DOHH2 (cell line): Measurements from ENCODE around the gene MYO1D.

ENCODE experiments used
- H3F3A ChIP-seq: fragments of 200-600 bp; sonication (generic), shearing (Covaris generic); 2 replicates; pipeline ENCODE4 v1.6.0; 2016; ENCODE audit warnings: antibody characterized with exemption, mild to moderate bottlenecking; ENCODE audit not compliant: control insufficient read depth, insufficient read depth
- H3K27ac ChIP-seq: fragments of 200-600 bp; sonication (generic); 2 replicates; pipeline ENCODE4 v1.5.1; 2014; ENCODE audit warnings: low read depth, mild to moderate bottlenecking, low read length, moderate library complexity
- H3K27me3 ChIP-seq: fragments of 200-600 bp; sonication (generic); 2 replicates; pipeline ENCODE4 v1.6.1; 2014; ENCODE audit warnings: mild to moderate bottlenecking, low read length, mixed read lengths; ENCODE audit not compliant: control insufficient read depth
- H3K36me3 ChIP-seq: fragments of 200-600 bp; sonication (generic); 2 replicates; pipeline ENCODE4 v1.6.1; 2014; ENCODE audit warnings: mild to moderate bottlenecking, low read length, moderate library complexity, mixed read lengths; ENCODE audit not compliant: control insufficient read depth
- H3K4me1 ChIP-seq: fragments of 200-600 bp; sonication (generic); 2 replicates; pipeline ENCODE4 v1.6.1; 2014; ENCODE audit warnings: mild to moderate bottlenecking, low read length, mixed read lengths; ENCODE audit not compliant: control insufficient read depth
- H3K4me2 ChIP-seq: fragments of 200-600 bp; sonication (generic); 2 replicates; pipeline ENCODE4 v1.6.0; 2014; ENCODE audit warnings: mild to moderate bottlenecking, low read length, moderate library complexity
- H3K4me3 ChIP-seq: fragments of 200-600 bp; sonication (generic); 2 replicates; pipeline ENCODE4 v1.5.1; 2014; ENCODE audit warnings: mild to moderate bottlenecking, low read length, mixed read lengths
- H3K79me2 ChIP-seq: fragments of 200-600 bp; sonication (generic); 2 replicates; pipeline ENCODE4 v1.6.1; 2014; ENCODE audit warnings: mild to moderate bottlenecking, low read length, mixed read lengths; ENCODE audit not compliant: control insufficient read depth
- H3K9me2 ChIP-seq: fragments of 200-600 bp; sonication (generic); replicated peaks from 2 replicates; pipeline ENCODE4 v1.6.1; 2014; ENCODE audit warnings: mild to moderate bottlenecking, low read length, mixed read lengths; ENCODE audit not compliant: control insufficient read depth
- H3K9me3 ChIP-seq: fragments of 200-600 bp; sonication (generic); 2 replicates; pipeline ENCODE4 v1.6.1; 2014; ENCODE audit warnings: antibody characterized with exemption, low read length, mixed read lengths; ENCODE audit not compliant: control insufficient read depth, insufficient read depth
- H4K20me1 ChIP-seq: fragments of 200-600 bp; sonication (generic); 2 replicates; pipeline ENCODE4 v1.6.0; 2014; ENCODE audit warnings: low read depth, mild to moderate bottlenecking, antibody characterized with exemption, low read length, moderate library complexity; ENCODE audit not compliant: control insufficient read depth, insufficient read depth
- CTCF ChIP-seq: fragments of 200-600 bp; sonication (generic); IDR thresholded peaks from one replicate; pipeline ENCODE4 v1.5.1; 2014; ENCODE audit warnings: antibody characterized with exemption, mild to moderate bottlenecking, low read depth, low read length; ENCODE audit not compliant: poor library complexity, severe bottlenecking
- EZH2phosphoT487 ChIP-seq: fragments of 200-600 bp; sonication (generic); IDR thresholded peaks from 2 replicates; pipeline ENCODE4 v1.6.1; 2017; ENCODE audit warnings: borderline replicate concordance, mild to moderate bottlenecking, antibody characterized with exemption, low read length, moderate library complexity, mixed read lengths

The MYO1D gene

GRCh38 chr17:32907583-32907982, 30.7 kb upstream of the MYO1D start:
- H3K4me1 ChIP-seq: no peaks in the 10 kb centered on the region

GRCh38 chr17:32904891-32905290, 28.0 kb upstream of the MYO1D start:
- Histone ChIP-seq H3K79me2 (no peaks in the 10 kb centered on the region), H4K20me1 (no peaks in the 10 kb centered on the region), H3K9me2 (no peaks in the 10 kb centered on the region), H3K4me1 (no peaks in the 10 kb centered on the region), H3K4me2 (no peak overlapping the region), H3K27ac (no peak overlapping the region), H3K4me3 (no peak overlapping the region), H3F3A (no peaks in the 10 kb centered on the region; the same call in 1 of the 2 replicates), H3K27me3 (no peaks in the 10 kb centered on the region), H3K9me3 (no peaks in the 10 kb centered on the region; the same call in 1 of the 2 replicates), H3K36me3 (no peaks in the 10 kb centered on the region)
- no peak for TF ChIP-seq EZH2phosphoT487
- no peak for TF ChIP-seq CTCF

More at GRCh38 chr17:32907583-32907982, 30.7 kb upstream of the MYO1D start:
- no peaks in the 10 kb centered on the region for H3K36me3 ChIP-seq
- no peaks in the 10 kb centered on the region for H3K9me3 ChIP-seq
- H3K4me2 ChIP-seq: no peak overlapping the region
- no peaks in the 10 kb centered on the region for H3K79me2 ChIP-seq
- no peaks in the 10 kb centered on the region for H3K9me2 ChIP-seq
- H3F3A ChIP-seq: no peaks in the 10 kb centered on the region; the same call in 1 of the 2 replicates
- TF ChIP-seq CTCF (no peak), EZH2phosphoT487 (no peak)
- H3K27ac ChIP-seq: no peak overlapping the region
- H3K4me3 ChIP-seq: no peak overlapping the region
- H4K20me1 ChIP-seq: no peaks in the 10 kb centered on the region
- H3K27me3 ChIP-seq: no peaks in the 10 kb centered on the region

DNA sequence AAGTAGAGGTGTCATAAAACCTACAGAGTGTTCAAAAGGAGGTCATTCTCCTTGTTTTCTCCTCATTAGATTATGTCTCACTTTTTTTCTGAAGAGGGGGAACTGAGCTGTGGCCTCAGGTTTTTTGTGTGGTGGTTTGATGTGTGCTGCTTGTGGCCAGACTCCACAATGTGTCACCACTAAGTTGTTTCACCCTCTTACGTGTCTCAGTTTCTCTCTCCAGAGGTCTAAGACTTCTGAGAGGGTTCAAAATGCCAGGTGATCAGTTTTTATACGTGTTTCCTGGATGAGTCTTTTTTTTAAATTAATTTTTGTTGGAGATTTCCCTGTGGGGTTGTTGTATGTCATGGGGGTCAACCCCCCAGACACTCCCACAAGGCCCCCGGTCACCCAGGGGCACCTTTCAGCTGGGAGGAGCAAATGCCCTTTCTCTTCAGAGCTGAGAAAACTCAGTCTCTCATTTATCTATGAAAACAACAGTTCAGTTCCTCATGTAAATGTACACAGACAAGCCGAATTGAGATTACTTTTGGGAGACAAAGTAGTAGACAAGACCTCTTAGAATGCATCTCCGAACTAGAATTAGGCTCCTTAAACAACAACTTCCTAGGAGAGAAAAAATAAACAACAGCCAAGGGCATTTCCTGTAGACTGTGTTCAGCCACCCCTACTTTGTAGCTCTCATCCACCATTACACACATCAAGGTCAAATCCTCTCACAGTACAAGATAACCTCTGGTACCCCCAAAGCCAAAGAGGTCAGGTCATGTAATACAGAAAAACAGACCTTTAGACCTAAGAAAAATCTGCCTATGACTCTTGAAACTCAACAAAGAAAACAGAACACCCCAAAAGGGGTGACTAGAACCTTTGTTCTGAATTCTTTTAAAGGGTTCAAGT, 27.1 kb upstream of the MYO1D start:
- H3K9me3 ChIP-seq: no peaks in the 10 kb centered on the region; the same call in 1 of the 2 replicates
- H4K20me1 ChIP-seq: no peaks in the 10 kb centered on the region
- no peaks in the 10 kb centered on the region; the same call in 1 of the 2 replicates for H3F3A ChIP-seq
- no peaks in the 10 kb centered on the region for H3K9me2 ChIP-seq
- H3K27ac ChIP-seq: no peak overlapping the region
- H3K4me3 ChIP-seq: no peak overlapping the region
- TF ChIP-seq CTCF: no peak
- no peak for TF ChIP-seq EZH2phosphoT487
- no peaks in the 10 kb centered on the region; the same call in 1 of the 2 replicates for H3K27me3 ChIP-seq
- H3K4me1 ChIP-seq: no peaks in the 10 kb centered on the region
- H3K36me3 ChIP-seq: no peaks in the 10 kb centered on the region
- H3K79me2 ChIP-seq: no peaks in the 10 kb centered on the region
- no peak overlapping the region for H3K4me2 ChIP-seq
